CD4-positive, alpha-beta T cell treated with Interleukin-17A for 1 hour (primary cell): ENCODE data around the gene GJD4.

ENCODE experiments used
- DNase-seq: peaks from one replicate; pipeline ENCODE4 v3.0.0-alpha.2; 2020

Gene GJD4

DNA sequence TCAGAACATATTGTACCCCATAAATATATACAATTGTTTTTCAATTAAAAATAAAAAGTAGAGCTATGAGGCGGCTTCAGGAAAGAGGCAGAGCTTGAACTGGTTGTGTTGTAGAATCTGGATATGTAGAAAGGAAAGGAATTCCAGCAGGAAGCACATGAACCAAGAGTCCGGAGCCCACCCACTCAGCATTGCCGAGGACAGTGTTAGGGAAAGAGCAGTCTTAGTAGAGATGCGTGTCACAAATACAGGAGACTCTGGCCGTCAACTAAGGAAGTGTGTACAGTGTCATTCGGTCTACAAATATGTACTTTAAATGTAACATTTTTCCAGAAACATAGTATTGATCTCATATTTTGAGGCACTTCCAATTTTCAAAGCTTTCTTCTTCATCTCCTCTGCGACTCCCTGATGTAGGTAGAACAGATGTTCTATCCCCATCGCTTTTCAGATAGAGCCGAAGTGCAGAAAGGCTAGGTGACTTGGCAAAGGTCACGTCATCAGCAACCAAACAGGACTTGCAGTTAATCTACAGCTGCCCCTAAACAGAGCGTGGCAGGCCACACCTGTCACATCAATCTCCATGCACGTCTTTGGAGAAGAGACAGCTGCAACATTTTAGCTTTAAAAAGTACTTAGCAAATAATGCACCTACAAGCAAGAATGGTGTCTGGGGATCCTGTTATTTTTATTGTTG is 25.3 kb upstream of the GJD4 start:
- DNase-seq: no peak

DNA sequence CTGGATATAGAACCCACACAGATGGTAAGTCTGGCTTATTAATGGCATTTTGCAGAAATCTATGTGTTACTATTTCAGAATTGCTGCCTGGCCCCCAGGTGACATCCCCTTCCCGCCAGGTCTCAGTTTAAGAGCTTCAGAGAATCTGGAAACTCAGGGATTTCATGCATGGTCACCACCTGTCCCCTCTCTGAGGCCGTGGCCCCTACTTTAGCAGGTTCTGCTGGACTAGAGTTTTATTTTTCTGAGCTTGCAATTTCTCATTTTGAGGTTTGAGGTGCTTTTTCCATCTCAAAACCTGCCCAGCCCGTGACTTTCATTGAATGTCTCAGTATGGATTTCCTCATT is 24.7 kb upstream of the GJD4 start:
- DNase-seq: no peak

DNA sequence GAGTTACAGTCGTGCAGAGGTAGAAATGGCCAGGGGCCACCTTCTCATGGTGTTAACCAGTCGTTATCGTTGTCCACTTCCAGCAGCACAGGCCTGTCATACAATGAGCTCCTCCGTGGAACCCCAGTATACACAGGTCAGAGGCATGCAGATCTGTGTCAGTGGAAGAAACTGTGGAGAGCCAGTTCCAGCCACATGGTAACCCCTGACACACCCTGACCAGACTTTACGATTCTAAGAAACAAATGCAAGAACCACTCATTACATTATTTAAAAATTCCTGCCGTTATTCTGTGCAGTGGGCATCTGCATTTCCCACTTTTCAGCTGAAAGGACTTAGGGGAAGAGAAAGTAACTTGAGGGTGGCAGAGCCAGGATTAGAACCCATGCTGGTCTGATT is 23.5 kb upstream of the GJD4 start:
- DNase-seq: no peak

DNA sequence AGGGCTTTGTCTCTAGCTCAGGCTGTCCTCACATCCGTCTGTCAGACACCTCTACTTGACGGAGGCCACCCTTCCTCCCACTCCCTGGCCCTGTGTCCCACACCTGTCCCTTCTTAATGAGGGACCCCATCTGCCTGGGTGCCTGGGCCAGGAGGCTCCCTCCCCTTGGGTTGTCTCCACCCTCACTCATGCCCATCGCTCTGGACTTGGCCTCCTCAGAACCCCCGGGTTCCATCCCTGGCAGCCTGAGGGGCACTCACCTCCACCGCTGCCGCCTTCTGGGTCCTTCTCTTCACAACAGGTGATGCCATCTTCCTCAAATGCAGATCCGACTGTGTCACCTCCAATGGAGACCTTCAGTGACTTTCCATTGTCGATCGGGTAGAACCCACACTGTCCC is 20.2 kb upstream of the GJD4 start:
- DNase-seq: no peak

DNA sequence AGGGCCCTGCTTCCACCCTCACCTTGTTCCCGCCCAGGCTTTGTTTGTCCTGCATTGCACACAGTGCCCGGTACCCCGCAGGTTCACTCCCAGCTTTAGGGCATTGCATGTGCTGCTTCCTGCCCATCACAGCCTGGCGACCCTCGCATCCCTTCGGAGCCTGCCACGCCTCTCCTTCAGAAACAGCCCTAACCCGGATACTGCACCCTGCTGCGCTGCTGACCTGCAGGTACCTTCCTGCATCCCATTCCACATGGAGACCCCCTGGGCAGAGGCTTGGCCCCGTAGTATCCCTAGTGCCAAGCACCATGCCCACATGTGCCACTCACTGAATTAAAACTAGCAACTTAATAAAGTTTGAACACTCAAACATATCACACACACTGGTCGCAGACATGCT is 19.8 kb upstream of the GJD4 start:
- DNase-seq: no peak

DNA sequence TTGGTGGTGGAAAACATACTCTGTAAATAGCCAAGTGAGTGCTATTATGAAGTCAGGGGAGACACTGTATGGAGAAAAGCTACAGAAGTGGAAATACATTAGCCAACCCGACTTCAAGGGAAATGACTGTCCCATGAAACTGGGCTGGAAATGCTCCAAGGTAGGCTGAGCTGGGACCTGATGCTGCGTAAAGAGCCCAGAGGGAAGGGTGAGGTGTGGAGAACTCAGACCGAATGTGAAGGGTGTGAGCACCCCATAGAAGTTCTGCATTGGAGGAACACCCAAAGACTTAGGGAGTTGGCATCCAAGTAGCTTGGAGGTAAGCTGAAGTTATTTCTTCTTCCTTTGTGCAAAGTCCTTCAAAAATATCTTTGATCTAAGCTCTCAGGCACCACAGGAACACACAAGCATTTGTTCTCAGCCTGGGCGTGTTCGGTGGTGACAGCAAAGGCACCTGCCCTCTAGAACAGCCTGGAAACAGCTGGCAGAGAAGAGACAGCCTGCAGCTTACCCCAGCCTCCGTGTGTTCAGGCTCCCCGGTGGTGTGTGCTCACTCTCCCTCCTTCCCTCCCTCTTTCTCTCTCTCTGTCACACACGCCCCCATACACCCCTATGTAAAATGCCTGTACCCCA is 19.1 kb upstream of the GJD4 start:
- DNase-seq: no peak

DNA sequence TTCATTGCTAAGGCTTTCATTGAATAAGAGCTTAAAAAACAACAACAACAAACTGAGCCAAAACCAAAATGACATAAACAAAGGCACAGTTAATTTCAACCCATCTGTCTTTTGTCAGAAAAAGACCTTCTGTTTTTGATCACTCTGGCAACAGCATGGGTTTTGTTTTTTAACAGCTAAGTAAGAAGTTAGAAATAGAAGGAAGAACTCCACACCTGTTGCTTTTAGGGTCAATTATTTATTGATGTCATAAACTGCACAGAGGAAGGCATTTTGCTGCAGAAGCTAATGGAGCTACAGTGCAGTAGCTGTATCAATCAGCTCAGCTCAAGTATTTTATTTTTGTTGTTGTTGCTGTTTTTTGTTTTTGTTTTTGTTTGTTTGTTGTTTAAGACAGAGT is 16.3 kb upstream of the GJD4 start:
- DNase-seq: no peak

DNA sequence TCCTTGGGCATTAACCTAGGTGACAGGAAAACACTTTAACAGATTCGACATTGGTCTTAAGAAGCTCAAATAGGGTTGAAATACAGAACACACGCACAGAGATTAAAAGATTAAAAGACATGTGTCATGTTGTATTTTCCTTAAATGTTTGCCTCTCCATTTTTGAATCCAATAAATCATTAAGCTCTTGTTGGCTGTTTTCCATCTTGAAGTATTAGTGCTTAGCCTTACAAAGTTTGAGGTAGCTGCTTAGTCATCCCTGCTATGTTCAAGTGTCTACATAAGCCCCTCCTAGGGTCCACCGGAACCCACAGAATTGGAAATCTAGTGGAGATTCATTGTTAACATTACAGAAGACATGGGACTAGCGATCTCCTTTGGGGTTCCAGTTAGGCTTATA is 12.7 kb upstream of the GJD4 start:
- DNase-seq: no peak

DNA sequence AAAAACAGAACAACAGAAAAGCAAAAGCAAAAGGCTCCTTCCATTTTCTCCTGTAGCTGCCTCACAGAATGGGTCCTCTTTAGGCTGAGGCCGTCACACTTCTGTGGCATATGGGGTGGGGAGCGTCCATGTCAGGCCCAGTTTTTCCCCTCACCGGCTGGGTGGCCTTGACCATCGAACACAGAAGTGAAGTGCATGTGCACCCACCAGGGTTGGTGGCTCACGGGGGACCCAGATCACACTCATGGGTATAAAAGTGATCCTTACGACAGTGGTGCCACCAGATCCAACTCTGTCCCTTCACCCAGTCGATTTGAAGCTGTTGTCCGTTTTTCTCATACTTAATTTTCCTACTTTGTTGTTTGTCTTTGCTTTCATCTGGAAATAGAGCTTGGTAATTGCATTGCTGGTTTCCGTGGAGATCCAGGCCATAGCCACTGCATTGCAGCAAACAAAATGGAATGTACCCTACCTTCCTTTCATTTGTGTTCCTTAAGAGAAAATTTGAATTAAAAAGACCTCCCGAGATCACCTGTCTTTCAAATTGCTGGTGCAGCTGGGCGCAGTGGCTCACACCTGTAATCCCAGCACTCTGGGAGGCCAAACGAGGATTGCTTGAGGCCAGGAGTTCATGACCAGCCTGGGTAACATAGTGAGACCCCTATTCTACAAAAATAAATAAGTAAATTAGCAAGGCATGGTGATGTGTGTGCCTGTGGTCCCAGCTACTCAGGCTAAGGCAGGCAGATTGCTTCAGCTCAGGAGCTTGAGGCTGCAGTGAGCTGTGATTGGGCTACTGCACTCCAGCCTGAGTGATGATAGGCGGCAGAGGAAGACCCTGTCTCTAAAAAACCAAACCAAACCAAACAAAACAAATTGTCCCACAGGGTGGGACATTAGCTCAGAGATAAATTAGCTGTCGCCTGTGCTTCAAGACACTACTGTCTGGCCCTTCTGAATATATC is 10.7 kb upstream of the GJD4 start:
- DNase-seq: no peak

DNA sequence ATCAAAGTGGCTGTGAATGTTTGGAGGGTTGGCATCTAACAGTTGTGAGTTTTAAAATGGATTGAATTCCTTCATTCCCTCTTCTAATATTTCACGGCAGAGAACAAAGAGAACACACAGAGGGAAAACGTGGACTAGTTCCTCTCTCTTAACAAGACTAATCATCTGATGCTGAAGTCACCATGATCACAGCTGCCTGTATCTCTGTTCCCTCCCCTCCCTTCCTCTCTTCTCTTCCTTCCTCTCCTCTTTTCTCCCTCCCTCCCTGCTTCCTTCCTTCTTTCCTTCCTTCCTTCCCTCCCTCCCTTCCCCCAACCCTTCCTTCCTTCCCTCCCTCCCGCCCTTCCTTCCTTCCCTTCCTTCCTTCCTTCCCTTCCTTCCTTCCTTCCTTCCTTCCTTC is 10.0 kb upstream of the GJD4 start:
- no peak for DNase-seq

DNA sequence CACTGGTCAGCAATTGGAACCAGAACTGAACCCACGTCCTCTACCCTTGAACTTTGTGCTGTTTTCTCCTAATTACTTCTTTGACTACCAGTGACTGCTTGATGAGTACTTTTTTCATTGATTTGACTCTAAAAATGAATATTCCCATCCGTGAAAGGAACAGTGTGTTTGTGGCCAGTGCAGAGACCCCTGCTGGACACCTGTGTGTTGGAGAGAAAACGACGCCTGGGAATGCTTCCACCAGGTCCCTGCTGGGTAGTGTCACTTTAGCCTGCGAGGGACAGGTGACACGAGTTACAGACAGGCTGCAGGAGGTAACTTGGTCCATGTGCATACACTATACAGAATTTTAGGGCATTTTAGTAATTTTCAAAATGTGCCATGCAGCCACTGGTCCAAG is 6.8 kb upstream of the GJD4 start:
- no peak for DNase-seq

DNA sequence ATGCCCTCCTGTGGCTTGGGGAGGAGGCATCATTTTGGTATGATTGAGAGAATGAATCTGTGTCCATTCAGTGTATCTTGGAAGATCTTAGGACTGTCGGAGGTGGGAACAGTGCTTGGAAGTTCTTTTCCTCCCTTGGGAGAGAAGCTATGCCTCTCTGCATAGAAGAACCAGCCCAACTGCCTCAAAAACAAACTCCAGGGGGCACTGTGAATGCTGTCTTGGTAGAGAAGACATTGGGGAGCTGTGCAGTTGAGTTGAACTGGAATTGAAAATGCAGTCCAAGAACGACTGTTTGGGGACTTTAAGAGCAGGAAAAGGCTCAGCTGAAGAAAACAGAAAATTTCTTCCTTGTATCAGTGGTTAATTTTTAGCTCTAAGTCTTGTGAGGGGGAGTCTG is 4.9 kb upstream of the GJD4 start:
- DNase-seq: no peak

DNA sequence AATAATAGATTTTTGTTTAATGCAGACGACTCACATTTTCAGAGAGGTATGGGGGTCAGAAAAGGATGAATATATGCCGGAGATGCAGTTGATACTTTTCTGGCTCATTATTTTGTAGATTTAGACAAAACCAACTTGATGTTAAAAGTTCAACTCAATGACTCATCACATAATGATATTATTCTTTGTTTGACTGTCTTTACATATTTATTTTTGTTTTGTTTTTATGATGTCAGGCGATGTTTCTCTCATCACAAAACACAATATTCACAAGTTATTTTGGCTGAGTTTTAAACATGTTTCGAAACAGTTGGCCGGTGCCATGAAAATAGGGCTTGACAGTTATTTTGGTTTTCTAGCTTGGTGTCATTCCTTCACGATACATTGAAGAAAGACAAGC is 1.3 kb downstream of the GJD4 start:
- DNase-seq: no peak

DNA sequence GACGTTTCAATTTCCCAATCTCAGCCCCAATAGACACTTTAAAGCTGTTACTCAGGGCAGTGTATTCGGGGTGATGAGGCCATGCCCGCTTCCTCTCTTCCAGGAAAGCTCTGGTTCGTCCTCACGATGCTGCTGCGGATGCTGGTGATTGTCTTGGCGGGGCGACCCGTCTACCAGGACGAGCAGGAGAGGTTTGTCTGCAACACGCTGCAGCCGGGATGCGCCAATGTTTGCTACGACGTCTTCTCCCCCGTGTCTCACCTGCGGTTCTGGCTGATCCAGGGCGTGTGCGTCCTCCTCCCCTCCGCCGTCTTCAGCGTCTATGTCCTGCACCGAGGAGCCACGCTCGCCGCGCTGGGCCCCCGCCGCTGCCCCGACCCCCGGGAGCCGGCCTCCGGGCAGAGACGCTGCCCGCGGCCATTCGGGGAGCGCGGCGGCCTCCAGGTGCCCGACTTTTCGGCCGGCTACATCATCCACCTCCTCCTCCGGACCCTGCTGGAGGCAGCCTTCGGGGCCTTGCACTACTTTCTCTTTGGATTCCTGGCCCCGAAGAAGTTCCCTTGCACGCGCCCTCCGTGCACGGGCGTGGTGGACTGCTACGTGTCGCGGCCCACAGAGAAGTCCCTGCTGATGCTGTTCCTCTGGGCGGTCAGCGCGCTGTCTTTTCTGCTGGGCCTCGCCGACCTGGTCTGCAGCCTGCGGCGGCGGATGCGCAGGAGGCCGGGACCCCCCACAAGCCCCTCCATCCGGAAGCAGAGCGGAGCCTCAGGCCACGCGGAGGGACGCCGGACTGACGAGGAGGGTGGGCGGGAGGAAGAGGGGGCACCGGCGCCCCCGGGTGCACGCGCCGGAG is 2.6 kb downstream of the GJD4 start:
- DNase-seq: no peak

DNA sequence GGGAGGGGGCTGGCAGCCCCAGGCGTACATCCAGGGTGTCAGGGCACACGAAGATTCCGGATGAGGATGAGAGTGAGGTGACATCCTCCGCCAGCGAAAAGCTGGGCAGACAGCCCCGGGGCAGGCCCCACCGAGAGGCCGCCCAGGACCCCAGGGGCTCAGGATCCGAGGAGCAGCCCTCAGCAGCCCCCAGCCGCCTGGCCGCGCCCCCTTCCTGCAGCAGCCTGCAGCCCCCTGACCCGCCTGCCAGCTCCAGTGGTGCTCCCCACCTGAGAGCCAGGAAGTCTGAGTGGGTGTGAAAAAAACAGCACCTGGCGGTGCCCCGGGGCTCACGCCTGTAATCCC is 3.2 kb downstream of the GJD4 start:
- no peak for DNase-seq

DNA sequence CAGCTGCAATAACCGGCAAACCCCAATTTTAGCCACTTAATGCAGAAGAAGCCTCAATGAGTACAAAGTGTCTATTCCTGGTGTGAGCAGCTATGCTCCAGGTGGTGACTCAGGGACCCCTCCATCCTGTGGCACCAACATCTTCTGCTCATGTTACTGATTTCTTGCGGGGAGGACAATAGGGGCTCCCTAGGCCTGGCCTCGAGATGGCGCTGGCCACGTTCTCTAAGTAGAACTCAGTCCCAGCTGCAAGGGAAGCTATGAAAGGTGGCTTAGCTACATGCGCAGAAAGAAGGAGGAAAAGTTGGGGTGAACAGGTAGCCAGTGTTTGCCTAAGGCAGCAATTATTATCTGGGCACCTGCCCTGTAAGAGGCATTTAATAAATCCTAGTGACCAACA is 6.6 kb downstream of the GJD4 start:
- DNase-seq: no peak

DNA sequence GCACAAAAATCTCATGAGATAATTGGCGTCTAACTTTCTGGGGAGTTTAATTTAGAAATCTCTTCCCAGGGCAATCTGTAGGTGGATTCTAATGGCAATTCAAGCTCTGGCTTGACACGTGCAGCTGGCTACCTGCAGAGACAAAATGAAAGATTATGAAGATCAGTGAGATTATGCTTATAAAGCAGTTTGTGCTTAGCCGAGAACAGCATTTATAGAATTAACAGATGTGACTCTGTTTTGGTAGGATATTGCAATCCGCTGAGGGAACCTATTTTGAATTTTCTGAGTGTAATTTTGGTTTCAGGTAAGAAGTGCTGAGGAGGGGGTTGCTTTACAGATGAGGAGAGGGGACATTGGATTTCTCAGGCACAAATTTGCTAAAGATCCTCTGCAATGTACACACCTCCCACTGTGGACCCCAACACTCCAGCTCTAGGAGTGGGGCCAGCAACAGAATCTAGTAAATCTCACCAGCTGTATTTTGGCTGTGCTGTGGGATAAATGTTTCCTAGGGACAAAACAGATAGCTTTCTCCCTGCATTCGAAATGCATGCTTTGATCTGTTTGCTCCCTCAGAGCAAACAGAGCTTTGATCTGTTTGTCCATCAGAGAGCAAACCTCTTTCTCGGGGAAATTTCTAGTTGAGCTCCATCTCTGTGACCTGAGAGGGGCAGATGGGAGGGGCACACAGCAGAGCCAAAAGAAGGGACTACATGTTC is 7.4 kb downstream of the GJD4 start:
- no peak for DNase-seq

DNA sequence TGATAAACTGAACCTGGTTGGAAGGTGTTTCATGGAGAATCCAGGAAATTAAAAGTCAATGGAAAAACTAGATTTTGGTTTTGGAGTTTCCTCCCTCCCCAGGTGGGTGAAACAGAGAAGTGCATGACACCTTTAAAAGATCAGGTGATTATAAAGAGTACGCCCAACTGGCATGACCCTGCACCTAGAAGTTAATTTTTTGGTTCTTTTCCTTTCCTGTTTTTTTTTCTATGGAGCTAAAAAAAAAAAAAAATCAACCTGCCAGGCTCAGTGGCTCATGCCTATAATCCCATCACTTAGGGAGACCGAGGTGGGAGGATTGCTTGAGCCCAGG is 7.9 kb downstream of the GJD4 start:
- no peak for DNase-seq

DNA sequence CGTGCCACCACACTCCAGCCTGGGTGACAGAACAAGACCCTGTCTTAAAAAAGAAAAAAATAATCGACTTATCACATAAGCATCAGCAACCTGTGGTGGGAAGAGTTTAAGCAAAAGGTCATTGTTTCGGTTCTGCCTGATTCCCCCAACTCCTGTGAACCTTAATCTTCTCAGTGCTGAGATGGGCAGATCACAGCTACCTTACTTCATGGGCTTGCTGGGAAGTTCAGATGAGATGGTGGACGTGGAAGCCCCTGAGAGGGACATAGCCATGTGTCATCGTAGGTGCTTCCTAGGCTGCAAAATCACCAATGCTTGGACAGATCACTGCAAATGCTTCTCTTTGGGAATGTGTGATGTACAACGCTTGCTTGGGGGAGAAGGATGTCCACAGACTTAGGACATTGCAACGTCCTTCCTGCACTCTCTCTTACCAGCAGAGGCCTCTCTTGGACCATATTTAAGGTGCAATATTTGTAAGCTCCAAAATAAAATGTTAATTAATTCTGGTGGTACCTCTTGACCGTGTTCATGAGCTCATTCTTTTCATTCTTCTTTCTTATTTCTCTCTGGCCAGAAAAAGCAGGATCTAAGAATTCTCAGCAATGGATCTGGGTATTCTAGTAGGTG is 8.6 kb downstream of the GJD4 start:
- DNase-seq: no peak

DNA sequence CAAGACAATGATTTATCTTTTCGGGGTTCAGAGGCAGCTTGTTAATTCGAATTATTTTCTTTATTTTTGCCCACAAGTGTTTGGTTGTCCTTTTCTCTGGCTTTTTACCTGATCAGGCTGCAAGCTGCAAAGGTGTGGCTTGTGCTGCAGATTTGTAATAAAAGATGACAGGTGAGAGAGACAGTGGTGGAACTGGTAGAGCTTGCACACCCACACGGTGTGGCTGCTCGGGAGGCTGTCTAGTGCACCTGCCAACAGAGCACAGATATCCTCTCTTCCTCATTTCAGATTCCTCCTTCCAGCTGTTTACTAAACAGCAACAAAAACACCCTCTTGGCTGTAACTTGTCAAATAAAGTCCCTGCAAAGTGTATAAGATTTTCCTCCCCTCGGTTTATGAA is 9.2 kb downstream of the GJD4 start:
- DNase-seq: no peak

DNA sequence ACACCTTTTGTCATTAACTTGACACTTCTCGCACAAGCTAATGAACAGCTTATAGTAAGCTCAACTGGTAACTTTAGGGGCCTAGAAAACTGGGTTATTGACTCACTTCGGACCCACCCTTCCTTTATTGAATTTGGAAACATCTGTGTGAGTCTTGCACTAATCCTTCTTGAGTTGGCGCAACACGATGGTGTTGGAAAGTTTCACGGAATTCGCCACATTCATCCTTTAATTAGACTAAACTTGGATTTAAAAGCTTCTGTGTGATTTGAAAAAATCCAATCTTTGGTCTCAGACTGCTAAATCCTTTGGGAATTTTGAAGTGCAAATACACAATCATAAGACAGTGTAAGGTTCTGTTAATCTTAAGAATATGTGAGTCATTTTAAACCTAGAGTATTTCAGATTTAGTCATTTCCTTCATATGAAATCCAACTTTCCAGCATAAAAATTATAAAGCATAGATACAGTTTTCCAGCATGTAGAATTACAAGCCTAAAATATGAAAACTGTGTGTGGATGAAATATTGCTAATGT is 21.9 kb downstream of the GJD4 start:
- no peak for DNase-seq

DNA sequence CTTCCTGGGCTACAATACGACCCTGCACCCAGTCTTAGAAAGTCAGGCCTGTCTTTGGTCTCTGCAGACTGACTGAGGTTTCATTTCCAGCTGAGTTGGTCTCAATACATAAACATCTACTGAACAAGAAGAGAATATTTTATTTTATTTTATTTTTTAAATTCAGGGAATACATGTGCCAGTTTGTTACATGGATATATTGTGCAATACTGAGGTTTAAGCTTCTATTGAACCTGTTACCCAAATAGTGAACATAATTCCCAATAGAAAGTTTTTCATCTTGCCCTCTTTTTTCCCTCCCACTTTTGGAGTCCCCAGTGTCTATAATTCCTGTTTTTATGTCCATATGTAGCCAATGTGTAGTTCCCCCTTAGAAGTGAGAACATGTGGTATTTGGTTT is 26.3 kb downstream of the GJD4 start:
- no peak for DNase-seq
